Caco-2 (cell line): Measurements from ENCODE around the gene JAK1. TPM values are rescaled to one million over a fixed set of nuclear protein-coding genes. Genes with fewer than 3 reads are reported as not detected.
A peak's percentile ranks its signal among the peaks of the same experiment; 100 is the strongest.

Experiments
- BruUV-seq: library from RNA; stranded (reverse); fragments of 400-500 nt; replicated peaks from 2 replicates; lab custom pipeline; 2021; lab: Mats Ljungman, UMichigan
- CTCF ChIA-PET: fragments of 300-600 bp; sonication (Branson Sonifier 250); formaldehyde crosslinking; loops from one replicate; lab custom pipeline; 2022; ENCODE audit warnings: antibody characterized with exemption; lab: Charles Lee
- POLR2A ChIA-PET: fragments of 300-600 bp; sonication (Branson Sonifier 250); formaldehyde crosslinking; loops from one replicate; lab custom pipeline; 2022; ENCODE audit warnings: antibody characterized with exemption; lab: Charles Lee
- DNase-seq, 2 experiments: peaks; one replicate each; pipeline versions ENCODE4 v3.0.0 to v3.0.0-alpha.2; 2020 to 2022
- H3K27me3 ChIP-seq: replicated peaks from 2 replicates; pipeline ENCODE4 v1.6.0; 2011; ENCODE audit warnings: low read length; ENCODE audit not compliant: control insufficient read depth, insufficient read depth
- H3K36me3 ChIP-seq: 2 replicates; pipeline ENCODE4 v1.5.1; 2011; ENCODE audit warnings: low read length; ENCODE audit not compliant: control insufficient read depth, insufficient read depth
- H3K4me1 ChIP-seq: fragments of 250-450 bp; sonication (Bioruptor Pico); 2 replicates; pipeline ENCODE4 v1.5.1; 2020; ENCODE audit warnings: mild to moderate bottlenecking
- H3K4me3 ChIP-seq: 2 replicates; pipeline ENCODE4 v1.5.1; 2011; ENCODE audit warnings: low read depth, mild to moderate bottlenecking, control low read depth, low read length
- H3K9me3 ChIP-seq: fragments of 250-450 bp; sonication (Bioruptor Pico); 2 replicates; pipeline ENCODE4 v1.5.1; 2020; ENCODE audit warnings: mild to moderate bottlenecking, moderate library complexity
- H3K27ac Mint-ChIP-seq: one replicate; pipeline ENCODE4 v1.8.0; 2022; ENCODE audit warnings: mixed read lengths; ENCODE audit not compliant: unreplicated experiment
- H3K27me3 Mint-ChIP-seq: one replicate; pipeline ENCODE4 v1.8.0; 2022; ENCODE audit warnings: mixed read lengths; ENCODE audit not compliant: insufficient read depth, unreplicated experiment
- H3K36me3 Mint-ChIP-seq: one replicate; pipeline ENCODE4 v1.8.0; 2022; ENCODE audit warnings: mild to moderate bottlenecking, mixed read lengths; ENCODE audit not compliant: insufficient read depth, unreplicated experiment
- H3K4me1 Mint-ChIP-seq: one replicate; pipeline ENCODE4 v1.8.0; 2022; ENCODE audit warnings: low read depth, mixed read lengths; ENCODE audit not compliant: unreplicated experiment
- H3K4me3 Mint-ChIP-seq: one replicate; pipeline ENCODE4 v1.8.0; 2022; ENCODE audit warnings: mild to moderate bottlenecking, moderate library complexity, mixed read lengths; ENCODE audit not compliant: unreplicated experiment
- H3K9me3 Mint-ChIP-seq: one replicate; pipeline ENCODE4 v1.8.0; 2022; ENCODE audit warnings: mixed read lengths; ENCODE audit not compliant: unreplicated experiment
- CTCF ChIP-seq, 2 experiments: fragments of 200-600 bp in 1 of 2; IDR thresholded peaks; 1 replicate in 1 of 2; 2 replicates in 1 of 2; pipeline versions ENCODE4 v1.5.1 to v1.8.0; 2011 to 2022; ENCODE audit warnings: antibody characterized with exemption in 1 of 2, control low read depth in 1 of 2, inconsistent platforms in 1 of 2, low read depth in 1 of 2, low read length in 1 of 2, mild to moderate bottlenecking in 1 of 2, moderate library complexity in 1 of 2; ENCODE audit not compliant: insufficient read depth in 1 of 2, severe bottlenecking in 1 of 2, unreplicated experiment in 1 of 2
- intact Hi-C: fragments of 100-400 bp; cut with micrococcal nuclease; formaldehyde crosslinking; loops from one replicate; pipeline ENCODE4 v1.10.0; 2022; ENCODE audit not compliant: unreplicated experiment
- total RNA-seq: library from RNA; stranded (reverse); gene quantifications from 2 replicates; pipeline ENCODE4 v1.2.3, GENCODE V29; 2022

The JAK1 gene
- total RNA-seq, 1 experiment from 2014 or later: 35.5 TPM

GRCh38 chr1:64948216-64948615 is 18.1 kb downstream of the JAK1 start:
- intact Hi-C loops: no loop called here
- H3K4me1 Mint-ChIP-seq: peaks cover 15% of the 10 kb centered on the region
- Histone ChIP-seq H3K9me3 (no peaks in the 10 kb centered on the region), H3K4me3 (no peak overlapping the region), H3K4me1 (peaks cover 38% of the 10 kb centered on the region), H3K27me3 (no peaks in the 10 kb centered on the region), H3K36me3 (no peaks in the 10 kb centered on the region)
- H3K36me3 Mint-ChIP-seq: no peaks in the 10 kb centered on the region
- H3K4me3 Mint-ChIP-seq: no peak overlapping the region
- H3K27ac Mint-ChIP-seq: peak overlapping the region; percentile 48
- BruUV-seq: no TSS peak
- DNase-seq: no peak
- ChIA-PET CTCF (no interaction called here), POLR2A (no interaction called here)
- H3K27me3 Mint-ChIP-seq: no peaks in the 10 kb centered on the region
- no peak for TF ChIP-seq CTCF (IDR thresholded peaks at IDR 0.05; ENCODE audit: insufficient read depth in 1 of 2, low read depth in 1 of 2, low read length in 1 of 2, severe bottlenecking in 1 of 2, unreplicated experiment in 1 of 2)
- no peaks in the 10 kb centered on the region for H3K9me3 Mint-ChIP-seq

- BruUV-seq: no TSS peak
- no peak for DNase-seq
- Mint-ChIP-seq H3K4me1 (peaks cover 6% of the 10 kb centered on the region), H3K27me3 (no peaks in the 10 kb centered on the region), H3K36me3 (no peaks in the 10 kb centered on the region), H3K27ac (no peak overlapping the region), H3K4me3 (no peak overlapping the region), H3K9me3 (no peaks in the 10 kb centered on the region)
- no peak for TF ChIP-seq CTCF (IDR thresholded peaks at IDR 0.05; ENCODE audit: insufficient read depth in 1 of 2, low read depth in 1 of 2, low read length in 1 of 2, severe bottlenecking in 1 of 2, unreplicated experiment in 1 of 2)
- peaks cover 25% of the 10 kb centered on the region for H3K4me1 ChIP-seq
- no peaks in the 10 kb centered on the region for H3K36me3 ChIP-seq
- CTCF ChIA-PET: no interaction called here
- no peaks in the 10 kb centered on the region for H3K27me3 ChIP-seq
- POLR2A ChIA-PET: no interaction called here
- intact Hi-C loops: no loop called here
- no peaks in the 10 kb centered on the region for H3K9me3 ChIP-seq
- no peak overlapping the region for H3K4me3 ChIP-seq
Observed at GRCh38 chr1:64946916-64947315, 19.4 kb downstream of the JAK1 start.

- TF ChIP-seq CTCF (IDR thresholded peaks at IDR 0.05; ENCODE audit: insufficient read depth in 1 of 2, low read depth in 1 of 2, low read length in 1 of 2, severe bottlenecking in 1 of 2, unreplicated experiment in 1 of 2): no peak
- Histone ChIP-seq H3K36me3 (no peaks in the 10 kb centered on the region), H3K27me3 (no peaks in the 10 kb centered on the region), H3K4me1 (peaks cover 10% of the 10 kb centered on the region), H3K9me3 (no peaks in the 10 kb centered on the region), H3K4me3 (no peak overlapping the region)
- POLR2A ChIA-PET: no interaction called here
- CTCF ChIA-PET: no interaction called here
- Mint-ChIP-seq H3K27me3 (no peaks in the 10 kb centered on the region), H3K36me3 (no peaks in the 10 kb centered on the region), H3K4me3 (no peak overlapping the region), H3K4me1 (no peaks in the 10 kb centered on the region), H3K9me3 (no peaks in the 10 kb centered on the region), H3K27ac (no peak overlapping the region)
- BruUV-seq: no TSS peak
- no peak for DNase-seq
- intact Hi-C loops: no loop called here
Observed at GRCh38 chr1:64944913-64945312, 21.4 kb downstream of the JAK1 start.
